H4 (cell line): ENCODE measurements around the gene RELN. TPM values are rescaled to one million over a fixed set of nuclear protein-coding genes. Genes with fewer than 3 reads are reported as not detected.

Experiments used
- DNase-seq: peaks from one replicate; pipeline ENCODE4 v3.0.0-alpha.2; 2015; ENCODE audit warnings: low spot score
- total RNA-seq: library from RNA; depleted of rRNA; stranded (reverse); fragments of >200 nt; shearing (Covaris generic); gene quantifications from 2 replicates; pipeline ENCODE4 v1.2.3, GENCODE V29; 2014

RELN gene
- total RNA-seq, 1 experiment from 2014 or later: not detected

DNA sequence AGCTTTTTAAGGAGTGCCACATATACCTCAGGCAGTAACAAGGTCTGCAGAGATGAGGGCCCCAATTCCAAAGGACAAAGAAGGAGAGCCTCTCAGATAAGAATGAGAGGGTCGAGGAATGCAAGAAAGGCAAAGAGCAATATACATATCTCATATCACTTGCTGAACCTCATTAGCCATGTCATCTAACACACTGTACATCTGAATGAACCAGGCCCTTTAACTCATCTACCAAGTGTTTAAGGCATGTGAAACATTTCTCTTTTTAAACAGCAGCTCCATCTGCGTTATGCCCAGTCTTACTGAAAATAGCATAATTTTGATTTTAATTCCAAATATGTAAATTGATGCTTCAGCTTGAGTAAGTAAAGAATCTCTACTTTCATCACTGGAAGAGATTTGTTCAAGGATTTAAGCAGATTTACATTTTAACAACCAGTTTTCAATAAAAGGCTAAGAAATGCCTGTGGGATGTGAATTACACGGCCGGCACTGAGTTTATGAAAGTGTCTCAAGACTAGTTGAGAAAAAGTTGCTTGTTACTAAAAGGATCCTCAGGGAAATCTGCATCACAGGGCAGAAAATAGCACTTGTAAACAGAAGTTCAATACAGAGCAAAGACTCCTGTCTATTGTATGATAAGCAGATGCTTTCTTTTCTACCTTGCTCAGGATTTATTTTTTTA, 419.7 kb downstream of the RELN start:
- no peak for DNase-seq

DNA sequence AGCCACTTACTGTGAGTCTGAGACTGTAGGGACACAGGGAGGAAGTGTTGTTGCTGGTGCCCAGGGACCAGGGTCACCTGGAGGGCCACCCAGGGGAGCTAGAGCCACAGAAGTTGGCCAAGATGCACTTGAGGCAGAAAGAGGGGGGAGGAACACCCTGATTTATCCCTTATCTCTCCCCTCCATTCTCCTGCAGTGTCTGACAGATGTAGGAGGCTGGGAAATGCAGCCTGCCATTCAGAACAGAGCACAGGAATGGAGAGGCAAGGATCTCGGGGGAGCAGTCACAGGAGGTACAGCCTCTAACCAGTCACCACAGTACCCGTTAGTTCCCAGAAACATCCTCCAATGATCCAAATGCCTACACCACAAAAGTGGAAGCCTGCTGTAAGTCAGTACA, 425.0 kb downstream of the RELN start:
- DNase-seq: no peak

- DNase-seq: no peak
Measured at GRCh38 chr7:103560136-103560535, 429.3 kb downstream of the RELN start.

DNA sequence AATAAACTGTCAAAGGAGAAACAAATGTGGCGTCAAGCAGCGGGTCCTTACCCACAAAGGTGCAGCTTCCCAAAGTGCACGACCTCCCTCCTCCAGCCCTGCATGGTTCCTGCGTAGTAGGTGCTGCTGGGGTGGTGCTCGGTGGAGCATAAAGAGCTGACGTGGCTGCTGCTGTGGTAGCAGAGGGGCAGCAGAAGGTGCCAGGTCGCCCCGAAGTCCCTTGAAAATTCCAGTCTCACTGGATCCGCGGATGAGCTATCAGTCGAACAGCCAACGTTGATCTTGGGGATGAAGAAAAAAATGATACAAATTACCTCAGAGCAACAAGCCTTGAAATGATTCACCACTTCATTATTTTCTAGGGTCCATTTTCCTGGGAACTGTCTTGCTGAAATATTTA, 438.4 kb downstream of the RELN start:
- no peak for DNase-seq

DNA sequence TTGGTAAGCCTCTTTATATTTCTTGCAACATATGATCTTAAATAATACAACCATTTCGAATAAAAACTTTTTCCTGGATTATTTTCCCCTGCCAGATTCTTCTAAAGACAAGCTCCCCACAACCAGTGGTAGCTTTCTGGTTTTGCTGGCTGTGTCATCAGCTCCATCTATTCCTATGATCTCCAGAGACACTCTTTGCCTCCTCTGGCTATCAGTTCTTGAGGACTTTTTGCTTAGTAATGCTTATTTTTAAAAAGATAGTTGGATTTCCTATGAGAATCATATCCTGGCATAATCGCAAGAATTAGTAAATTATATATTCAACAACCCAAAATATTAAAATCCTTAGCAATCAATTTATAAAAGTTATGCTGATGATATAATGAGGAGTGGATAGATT, 439.7 kb downstream of the RELN start:
- DNase-seq: no peak

DNA sequence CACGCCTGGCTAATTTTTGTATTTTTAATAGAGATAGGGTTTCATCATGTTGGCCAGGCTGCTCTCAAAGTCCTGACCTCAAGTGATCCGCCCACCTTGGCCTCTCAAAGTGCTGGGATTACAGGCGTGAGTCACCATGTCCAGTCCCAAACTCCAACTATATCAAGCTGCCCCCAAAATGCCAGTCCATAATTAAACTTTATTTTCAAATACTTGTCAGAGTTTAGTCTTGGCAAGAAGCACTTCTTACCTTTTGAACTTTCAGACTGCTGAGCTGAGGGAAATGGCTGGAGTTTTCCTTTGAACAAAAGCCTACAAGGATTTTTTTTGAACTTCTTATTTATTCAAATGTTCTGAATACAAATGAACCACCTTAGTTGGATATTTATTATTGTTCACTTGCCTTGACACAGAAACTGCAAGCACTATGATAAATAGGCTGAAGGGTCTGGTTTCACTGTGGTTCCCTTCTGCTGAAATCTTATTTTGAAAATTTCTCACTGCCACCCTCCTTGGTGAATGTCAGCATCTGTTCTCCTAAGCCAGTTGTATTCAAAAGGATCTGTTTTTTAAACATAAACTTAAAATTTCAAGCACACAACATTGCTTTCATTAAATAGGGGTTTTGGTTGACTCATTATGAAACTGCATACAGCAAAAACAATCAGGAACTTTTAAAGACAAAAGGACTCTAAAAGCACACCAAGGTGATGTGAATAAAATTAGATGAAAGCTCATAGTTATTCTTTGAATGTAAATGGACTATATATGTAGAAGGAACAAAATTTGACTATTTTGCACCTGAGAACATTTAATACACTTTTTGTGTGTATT, 441.8 kb downstream of the RELN start:
- DNase-seq: no peak

- DNase-seq: no peak
Measured at GRCh38 chr7:103542470-103542869, 447.0 kb downstream of the RELN start.

GRCh38 chr7:103541947-103542346, 447.5 kb downstream of the RELN start:
- DNase-seq: no peak

DNA sequence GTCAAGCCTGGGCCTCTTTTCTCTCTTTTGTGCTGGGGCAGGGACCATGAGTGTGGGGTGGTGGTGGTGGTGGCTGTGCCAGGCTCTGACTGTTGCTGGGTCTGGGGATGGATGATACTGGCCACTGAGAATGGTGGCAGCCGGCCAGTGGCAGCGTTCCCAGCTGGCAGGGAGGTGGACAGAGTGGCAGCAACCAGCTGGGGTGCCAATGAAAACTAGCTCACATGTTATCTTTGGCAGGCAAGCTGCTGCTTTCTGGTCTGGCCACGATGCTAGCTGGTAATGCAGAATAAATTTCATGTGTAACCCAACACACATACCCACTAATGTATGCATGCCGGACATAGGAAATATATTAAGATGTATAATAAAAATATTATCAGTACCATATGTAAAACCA, 448.4 kb downstream of the RELN start:
- peak; percentile 60 for DNase-seq

GRCh38 chr7:103540338-103540737, 449.1 kb downstream of the RELN start:
- no peak for DNase-seq

GRCh38 chr7:103539875-103540274, 449.6 kb downstream of the RELN start:
- no peak for DNase-seq

DNA sequence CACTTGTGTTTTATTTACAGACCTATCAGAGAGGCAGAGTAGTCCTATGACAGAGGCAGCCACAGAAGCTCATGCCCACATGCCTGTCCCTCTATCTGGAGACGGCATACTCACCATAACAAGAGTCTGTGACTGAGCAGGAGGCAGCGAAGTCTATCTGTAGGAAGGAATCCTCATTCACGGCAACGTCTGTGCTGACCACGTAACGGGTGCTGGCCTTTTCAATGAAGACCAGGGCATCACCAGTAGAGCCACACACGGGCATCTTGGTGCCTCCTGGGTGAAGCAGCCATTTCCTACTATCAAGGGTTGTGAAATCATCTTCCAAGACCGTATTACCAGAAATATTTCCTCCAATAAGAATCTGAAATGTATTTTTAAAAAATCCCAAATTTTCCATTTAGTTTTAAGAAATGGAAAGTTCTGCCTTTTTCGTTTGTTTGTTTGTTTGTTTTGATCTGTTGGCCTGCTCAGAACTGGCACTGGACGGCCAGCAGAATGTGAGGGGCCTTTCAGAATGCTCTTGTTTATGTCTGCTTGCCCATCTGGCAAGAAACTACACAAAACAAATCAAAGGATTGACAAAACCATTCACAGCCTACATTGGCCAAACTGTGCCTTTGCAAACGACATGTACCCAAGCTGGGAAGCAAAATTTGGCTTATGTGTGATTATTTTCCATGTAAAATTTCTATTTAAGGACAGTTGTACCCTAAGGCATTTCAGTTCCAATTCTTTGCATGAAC, 450.3 kb downstream of the RELN start:
- no peak for DNase-seq

DNA sequence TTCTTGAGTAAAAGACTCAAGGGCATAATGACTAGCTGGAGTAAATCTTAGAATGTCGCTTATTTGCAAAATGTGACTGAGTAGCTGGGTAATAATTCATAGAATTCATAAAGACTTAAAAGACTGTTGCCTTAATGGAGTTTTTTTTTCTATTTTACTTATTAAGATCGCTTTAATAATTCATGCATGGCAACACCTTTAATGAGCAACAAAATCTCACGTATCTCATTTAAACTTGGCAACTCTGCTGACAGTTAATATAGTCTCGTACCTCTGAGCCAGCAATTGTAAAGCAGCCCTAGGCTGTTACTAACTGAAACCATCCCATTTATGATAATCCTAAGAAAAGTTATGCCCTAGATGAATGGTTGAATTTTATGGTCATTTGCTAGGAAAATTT, 455.7 kb downstream of the RELN start:
- DNase-seq: no peak

DNA sequence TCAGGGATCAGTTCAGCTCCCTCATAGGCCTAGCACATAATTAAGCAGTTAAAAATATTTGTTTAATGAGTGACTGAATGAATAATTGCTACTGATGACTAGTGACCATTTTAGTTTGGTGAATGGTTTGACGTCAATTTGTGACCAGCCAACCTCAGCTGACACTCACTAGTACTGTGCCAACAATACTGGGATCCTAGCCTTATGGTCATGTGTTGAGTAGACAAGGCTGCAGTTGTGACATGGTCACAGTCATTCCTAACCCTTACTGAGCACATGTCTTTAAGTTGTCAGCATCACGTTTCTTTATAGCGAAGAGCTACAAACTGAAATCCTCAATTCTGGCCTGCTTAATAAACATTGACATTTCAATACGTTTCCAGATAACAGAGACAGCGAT, 456.5 kb downstream of the RELN start:
- DNase-seq: no peak

DNA sequence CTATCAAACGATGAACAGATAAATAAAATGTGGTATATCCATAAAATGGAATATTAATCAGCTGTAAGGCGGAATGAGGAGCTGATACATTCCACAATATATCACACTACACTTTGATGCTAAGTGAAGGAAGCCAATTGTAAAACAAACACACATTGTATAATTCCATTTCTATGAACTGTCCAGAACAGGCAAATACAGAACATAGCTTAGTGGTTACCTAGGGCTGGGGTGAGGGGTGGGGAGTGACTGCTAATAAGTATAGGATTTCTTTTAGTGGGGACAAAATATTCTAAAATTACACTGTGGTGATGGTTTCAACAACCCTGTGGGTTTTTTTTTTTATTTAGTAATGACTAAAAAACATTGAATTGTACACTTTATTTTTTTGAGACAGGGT, 461.3 kb downstream of the RELN start:
- DNase-seq: no peak

GRCh38 chr7:103525937-103526336, 463.5 kb downstream of the RELN start:
- DNase-seq: no peak

DNA sequence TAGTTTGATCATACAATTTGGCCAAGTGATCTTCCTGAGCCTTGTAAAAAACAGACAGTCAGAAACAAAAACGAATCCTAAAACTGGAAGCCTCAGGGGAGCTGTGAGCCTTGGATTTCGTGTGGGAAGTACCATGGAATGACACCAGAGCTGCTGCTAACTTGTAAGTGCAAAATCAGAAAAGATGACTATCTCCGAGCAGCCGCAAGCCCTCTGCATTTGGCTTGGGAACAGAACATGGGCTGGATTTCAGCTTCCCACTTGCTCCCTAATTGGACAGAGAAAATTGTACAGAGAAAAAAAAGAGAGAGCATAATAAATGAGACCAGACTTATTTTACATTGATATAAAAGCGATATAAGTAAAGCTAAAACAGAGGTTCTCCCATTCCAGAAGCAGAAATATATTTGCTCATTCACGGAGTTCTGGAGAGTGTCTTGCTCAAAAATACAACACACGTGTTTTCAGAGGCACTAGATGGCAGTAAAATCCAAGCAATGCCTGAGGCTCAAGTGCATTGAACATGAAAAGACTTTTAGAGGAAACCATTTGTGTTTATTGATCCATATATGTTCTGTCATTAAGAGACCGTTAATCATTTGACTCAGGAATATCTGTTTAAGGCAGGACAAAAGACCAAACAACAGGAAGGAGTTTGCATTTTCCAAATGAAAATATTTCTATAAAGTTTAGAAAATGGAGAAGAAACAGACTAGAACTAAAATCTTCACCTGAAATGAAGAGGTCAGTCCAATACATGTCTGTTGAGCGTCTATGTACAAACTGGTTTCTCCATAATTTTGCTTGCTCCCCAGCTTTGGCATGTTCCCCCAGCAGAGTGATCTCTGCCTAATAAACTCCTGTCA, 465.2 kb downstream of the RELN start:
- peak; percentile 48 for DNase-seq

DNA sequence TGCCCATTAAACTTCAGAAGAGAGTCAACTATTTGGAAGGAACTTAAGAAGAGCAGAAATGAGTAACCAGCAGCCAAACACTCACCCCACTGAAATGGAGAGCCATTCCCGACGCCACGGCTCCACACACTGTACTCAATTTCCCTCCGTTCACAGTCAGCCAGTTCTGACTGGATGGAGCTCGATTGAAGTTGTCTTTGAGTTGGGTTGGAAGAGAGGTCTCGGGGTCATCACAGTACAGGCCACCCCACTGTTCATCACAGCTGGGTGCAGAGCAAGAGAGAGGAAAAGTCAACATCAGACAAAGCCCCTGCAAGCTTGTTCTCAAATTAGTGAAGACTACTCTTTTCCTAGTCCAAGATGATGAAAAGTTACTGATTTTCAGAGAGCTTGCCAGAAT, 467.5 kb downstream of the RELN start:
- no peak for DNase-seq

DNA sequence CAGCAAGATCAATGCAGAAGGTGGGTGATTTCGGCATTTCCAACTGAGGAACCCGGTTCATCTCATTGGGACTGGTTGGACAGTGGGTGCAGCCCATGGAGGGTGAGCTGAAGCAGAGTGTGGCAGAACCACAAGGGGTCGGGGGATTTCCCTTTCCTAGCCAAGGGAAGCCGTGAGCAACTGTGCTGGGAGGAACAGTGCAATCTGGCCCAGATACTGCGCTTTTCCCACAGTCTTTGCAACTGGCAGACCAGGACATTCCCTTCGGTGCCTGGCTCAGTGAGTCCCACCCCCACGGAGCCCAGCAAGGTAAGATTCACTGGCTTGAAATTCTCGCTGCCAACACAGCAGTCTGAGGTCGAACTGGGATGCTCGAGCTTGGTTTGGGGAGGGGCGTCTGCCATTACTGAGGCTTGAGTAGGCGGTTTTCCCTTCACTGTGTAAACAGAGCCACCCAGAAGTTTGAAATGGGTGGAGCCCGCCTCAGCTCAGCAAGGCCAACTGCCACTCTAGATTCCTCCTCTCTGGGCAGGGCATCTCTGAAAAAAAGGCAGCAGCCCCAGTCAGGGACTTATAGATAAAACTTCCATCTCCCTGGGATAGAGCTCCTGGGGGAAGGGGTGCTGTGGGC, 484.8 kb downstream of the RELN start:
- DNase-seq: peak; percentile 38

- DNase-seq: no peak
Measured at GRCh38 chr7:103501206-103501605, 488.3 kb downstream of the RELN start.

GRCh38 chr7:103499976-103500375, 489.5 kb downstream of the RELN start:
- no peak for DNase-seq
